Fibroblast of lung (primary cell): ENCODE results near the gene UBE2E2.

Source experiments
- CTCF ChIP-seq, 2 donors: IDR thresholded peaks in 1 of 2; conservative IDR thresholded peaks in 1 of 2; 1 replicate in 1 of 2; 2 replicates in 1 of 2; pipeline ENCODE4 v1.5.1; 2011 to 2012; ENCODE audit warnings: low read length in 2 of 2, control low read depth in 1 of 2, inconsistent platforms in 1 of 2, low read depth in 1 of 2, mild to moderate bottlenecking in 1 of 2
- EZH2 ChIP-seq: IDR thresholded peaks from 2 replicates; pipeline ENCODE4 v1.5.1; 2012; ENCODE audit warnings: low read length, control low read depth, mild to moderate bottlenecking; ENCODE audit errors: missing control alignments

GRCh38 chr3:23576379-23576959 is 373.3 kb downstream of the UBE2E2 start:
- TF ChIP-seq CTCF (conservative IDR thresholded peaks at IDR 0.05 in 1 of 2, IDR thresholded peaks at IDR 0.05 in 1 of 2; ENCODE audit: low read depth in 1 of 2, low read length in 2 of 2) (no peak), EZH2 (no peak)
